ENCODE data around the gene PITPNM1. TPM values are rescaled to one million over a fixed set of nuclear protein-coding genes. Genes with fewer than 3 reads are reported as not detected.

Gene PITPNM1
- total RNA-seq, 1 experiment from 2014 or later, result 55.9 TPM

DNA sequence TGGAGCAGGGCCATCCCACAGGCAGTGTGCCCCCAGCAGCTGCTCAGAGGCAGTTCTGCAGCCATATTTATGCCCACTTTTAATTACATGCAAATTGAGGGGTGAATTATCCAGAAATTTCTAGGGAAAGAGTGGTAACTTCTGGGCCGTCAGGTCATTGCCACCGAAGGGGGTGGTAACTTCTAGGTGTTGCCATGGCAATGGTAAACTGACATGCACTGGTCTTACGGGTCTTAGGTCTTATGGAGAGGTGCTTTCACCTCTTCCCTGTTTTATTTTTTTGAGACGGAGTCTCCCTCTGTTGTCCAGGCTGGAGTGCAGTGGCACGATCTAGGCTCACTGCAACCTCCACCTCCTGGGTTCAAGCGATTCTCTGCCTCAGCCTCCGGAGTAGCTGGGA lies 32.3 kb downstream of the PITPNM1 start:
- POLR2A ChIA-PET (ENCODE audit: low non-redundant PET), result no interaction called here
- CTCF ChIA-PET, result no interaction called here
- TF ChIP-seq EZH2 (IDR thresholded peaks at IDR 0.05; ENCODE audit: borderline replicate concordance, low read depth, low read length, poor library complexity, severe bottlenecking), result no peak
- TF ChIP-seq, protein P1, sequence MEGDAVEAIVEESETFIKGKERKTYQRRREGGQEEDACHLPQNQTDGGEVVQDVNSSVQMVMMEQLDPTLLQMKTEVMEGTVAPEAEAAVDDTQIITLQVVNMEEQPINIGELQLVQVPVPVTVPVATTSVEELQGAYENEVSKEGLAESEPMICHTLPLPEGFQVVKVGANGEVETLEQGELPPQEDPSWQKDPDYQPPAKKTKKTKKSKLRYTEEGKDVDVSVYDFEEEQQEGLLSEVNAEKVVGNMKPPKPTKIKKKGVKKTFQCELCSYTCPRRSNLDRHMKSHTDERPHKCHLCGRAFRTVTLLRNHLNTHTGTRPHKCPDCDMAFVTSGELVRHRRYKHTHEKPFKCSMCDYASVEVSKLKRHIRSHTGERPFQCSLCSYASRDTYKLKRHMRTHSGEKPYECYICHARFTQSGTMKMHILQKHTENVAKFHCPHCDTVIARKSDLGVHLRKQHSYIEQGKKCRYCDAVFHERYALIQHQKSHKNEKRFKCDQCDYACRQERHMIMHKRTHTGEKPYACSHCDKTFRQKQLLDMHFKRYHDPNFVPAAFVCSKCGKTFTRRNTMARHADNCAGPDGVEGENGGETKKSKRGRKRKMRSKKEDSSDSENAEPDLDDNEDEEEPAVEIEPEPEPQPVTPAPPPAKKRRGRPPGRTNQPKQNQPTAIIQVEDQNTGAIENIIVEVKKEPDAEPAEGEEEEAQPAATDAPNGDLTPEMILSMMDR (conservative IDR thresholded peaks at IDR 0.05; ENCODE audit: low read depth, low read length), result no peak

DNA sequence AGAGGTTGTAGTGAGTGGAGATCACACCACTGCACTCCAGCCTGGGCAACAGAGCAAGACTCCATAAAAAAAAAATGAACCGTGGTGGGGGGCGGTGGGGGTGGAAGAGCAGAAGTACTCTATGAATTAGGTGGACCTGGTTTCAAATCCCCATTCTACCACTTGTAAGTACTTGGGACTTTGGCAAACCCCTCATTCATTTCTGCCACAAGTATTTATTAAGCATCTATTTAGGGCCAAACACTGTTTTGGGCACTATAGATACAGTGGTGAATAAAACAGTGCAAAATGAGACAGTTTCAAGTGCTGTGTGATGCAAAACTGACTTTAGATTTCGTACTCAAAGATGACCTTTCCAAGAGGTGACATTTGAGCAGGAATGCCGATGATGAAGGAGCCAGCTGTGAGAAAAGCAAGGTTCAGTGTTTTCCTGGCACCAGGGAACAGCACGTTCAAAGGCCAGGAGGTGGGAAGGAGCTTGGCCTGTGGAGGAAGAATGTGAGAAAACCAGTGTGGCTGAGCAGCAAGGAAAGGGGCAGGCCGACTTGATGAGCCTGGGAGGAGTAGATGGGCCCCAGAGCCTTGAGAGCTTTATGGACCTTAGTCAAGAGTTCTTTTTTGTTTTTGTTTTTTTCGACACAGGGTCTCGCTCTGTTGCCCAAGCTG lies 34.7 kb downstream of the PITPNM1 start:
- Histone ChIP-seq H3K36me3 (ENCODE audit: insufficient read depth, low read length, poor library complexity, severe bottlenecking) (no peaks in the 10 kb centered on the region), H3K4me1 (ENCODE audit: insufficient read depth, low read length, poor library complexity, severe bottlenecking) (peaks cover 1% of the 10 kb centered on the region), H3K27ac (ENCODE audit: low read depth, low read length, poor library complexity, severe bottlenecking) (no peak overlapping the region), H3K4me3 (ENCODE audit: low read depth, low read length, poor library complexity, severe bottlenecking) (no peak overlapping the region), H3K27me3 (replicated peaks; ENCODE audit: insufficient read depth, low read depth, low read length, poor library complexity) (no peaks in the 10 kb centered on the region), H3K9me3 (ENCODE audit: low read depth, low read length, poor library complexity, severe bottlenecking) (no peaks in the 10 kb centered on the region)
- no TSS peak for BruUV-seq (replicated peaks)
- DNase-seq (ENCODE audit: low spot score), result no peak
- intact Hi-C loops (cut with micrococcal nuclease; ENCODE audit: unreplicated experiment), result no loop called here
- no peak for TF ChIP-seq EZH2 (IDR thresholded peaks at IDR 0.05; ENCODE audit: borderline replicate concordance, low read depth, low read length, poor library complexity, severe bottlenecking)
- TF ChIP-seq, protein P1 (conservative IDR thresholded peaks at IDR 0.05; ENCODE audit: low read depth, low read length), result no peak
- ChIA-PET POLR2A (ENCODE audit: low non-redundant PET) (no interaction called here), CTCF (no interaction called here)

More for the DNA sequence above, 32.3 kb downstream of the PITPNM1 start:
- Histone ChIP-seq H3K36me3 (ENCODE audit: insufficient read depth, low read length, poor library complexity, severe bottlenecking) (no peaks in the 10 kb centered on the region), H3K4me3 (ENCODE audit: low read depth, low read length, poor library complexity, severe bottlenecking) (no peak overlapping the region), H3K4me1 (ENCODE audit: insufficient read depth, low read length, poor library complexity, severe bottlenecking) (no peaks in the 10 kb centered on the region), H3K27me3 (replicated peaks; ENCODE audit: insufficient read depth, low read depth, low read length, poor library complexity) (no peaks in the 10 kb centered on the region), H3K9me3 (ENCODE audit: low read depth, low read length, poor library complexity, severe bottlenecking) (no peaks in the 10 kb centered on the region), H3K27ac (ENCODE audit: low read depth, low read length, poor library complexity, severe bottlenecking) (no peak overlapping the region)
- DNase-seq (ENCODE audit: low spot score), result no peak
- intact Hi-C loops (cut with micrococcal nuclease; ENCODE audit: unreplicated experiment), result no loop called here
- no TSS peak for BruUV-seq (replicated peaks)

DNA sequence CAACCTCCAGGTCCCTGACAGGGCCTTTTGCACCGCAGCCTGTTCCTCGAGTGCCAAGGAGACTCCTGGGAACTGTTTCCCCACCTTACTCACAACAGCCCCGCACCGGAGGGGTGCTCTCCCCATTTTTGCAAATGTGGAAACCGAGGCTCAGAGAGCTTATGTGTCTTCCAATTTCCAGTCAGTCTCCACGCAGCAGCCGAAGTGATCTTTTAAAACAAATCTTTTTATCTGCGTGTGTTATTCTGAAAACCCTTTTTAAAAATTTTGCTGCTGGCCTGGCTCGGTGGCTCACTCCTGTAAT lies 35.7 kb downstream of the PITPNM1 start:
- BruUV-seq (replicated peaks), result no TSS peak
- H3K27ac ChIP-seq (ENCODE audit: low read depth, low read length, poor library complexity, severe bottlenecking), result peak overlapping the region; percentile 59
- intact Hi-C loops (cut with micrococcal nuclease; ENCODE audit: unreplicated experiment), result no loop called here

More for the DNA sequence above, 35.7 kb downstream of the PITPNM1 start:
- H3K4me3 ChIP-seq (ENCODE audit: low read depth, low read length, poor library complexity, severe bottlenecking), result peak overlapping the region; percentile 84
- H3K27me3 ChIP-seq (replicated peaks; ENCODE audit: insufficient read depth, low read depth, low read length, poor library complexity), result no peaks in the 10 kb centered on the region
- no peaks in the 10 kb centered on the region for H3K9me3 ChIP-seq (ENCODE audit: low read depth, low read length, poor library complexity, severe bottlenecking)
- H3K4me1 ChIP-seq (ENCODE audit: insufficient read depth, low read length, poor library complexity, severe bottlenecking), result peaks cover 5% of the 10 kb centered on the region
- ChIA-PET POLR2A (ENCODE audit: low non-redundant PET) (no interaction called here), CTCF (interaction anchor here (0.7 kb wide), 1 partner anchor 1209 kb away, joined by 5 read pairs; no protein-coding TSS in a partner anchor)
- TF ChIP-seq EZH2 (IDR thresholded peaks at IDR 0.05; ENCODE audit: borderline replicate concordance, low read depth, low read length, poor library complexity, severe bottlenecking), result no peak
- TF ChIP-seq, protein P1 (conservative IDR thresholded peaks at IDR 0.05; ENCODE audit: low read depth, low read length), result no peak; the same call in 1 of the 2 replicates
- no peak for DNase-seq (ENCODE audit: low spot score)
- no peaks in the 10 kb centered on the region for H3K36me3 ChIP-seq (ENCODE audit: insufficient read depth, low read length, poor library complexity, severe bottlenecking)

Data from A673 (cell line).